Measurements from ENCODE around the gene ARL14EPL.

The ARL14EPL gene

GRCh38 chr5:116032094-116032517, at the start of gene ARL14EPL:
TSS of gene ARL14EPL (plus strand) at chr5:116032472. CDS start at chr5:116051466, 18,994 bp downstream.
- peak; percentile 68 for DNase-seq (ENCODE audit: low read depth)

DNA sequence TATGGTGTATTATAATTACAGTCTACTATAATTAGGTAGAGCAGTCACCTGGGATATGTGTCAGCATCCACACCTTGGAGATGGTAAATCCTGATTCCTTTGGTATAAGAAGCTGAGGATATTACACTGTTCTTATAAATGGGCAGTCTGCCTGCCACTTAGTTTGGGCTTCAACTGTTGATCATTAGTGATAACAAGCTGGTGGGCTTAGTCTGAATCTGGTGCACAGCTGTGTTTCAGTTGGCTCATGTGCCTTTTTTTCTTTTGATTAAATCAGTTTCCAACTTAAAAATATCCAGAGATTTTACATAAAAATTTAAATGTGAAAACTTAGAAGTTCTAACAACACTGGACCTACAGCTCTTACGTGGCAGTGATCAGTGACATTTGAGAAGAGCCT, 48.8 kb upstream of the ARL14EPL start:
- DNase-seq (ENCODE audit: low read depth), result no peak

GRCh38 chr5:115985802-115986757, 46.2 kb upstream of the ARL14EPL start:
- peak; percentile 69 for DNase-seq (ENCODE audit: low read depth)

GRCh38 chr5:115988002-115988401, 44.3 kb upstream of the ARL14EPL start:
- no peak for DNase-seq (ENCODE audit: low read depth)

DNA sequence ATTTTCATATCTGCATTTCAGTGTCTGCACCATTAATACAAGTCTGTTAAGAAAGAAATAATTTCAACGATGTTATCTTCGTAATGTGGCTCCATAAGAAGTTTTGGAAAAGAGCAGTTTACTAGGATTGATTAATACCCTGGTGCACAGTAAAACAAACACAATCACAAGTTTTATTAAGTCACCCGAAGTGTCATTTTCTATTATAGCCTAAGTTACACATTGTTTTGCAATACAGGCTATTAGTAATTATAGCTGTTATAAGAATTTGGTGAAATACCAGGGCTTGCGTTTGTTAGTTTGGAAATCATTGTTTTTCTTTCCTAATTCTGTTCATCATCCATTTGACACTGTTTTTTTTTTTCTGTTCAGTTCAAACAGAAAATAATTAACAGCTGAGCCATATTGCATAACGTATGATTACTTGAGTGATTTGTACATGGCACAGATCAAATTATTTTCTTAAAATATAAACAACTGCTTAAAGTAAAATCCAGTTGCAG, 39.4 kb upstream of the ARL14EPL start:
- DNase-seq (ENCODE audit: low read depth), result no peak

DNA sequence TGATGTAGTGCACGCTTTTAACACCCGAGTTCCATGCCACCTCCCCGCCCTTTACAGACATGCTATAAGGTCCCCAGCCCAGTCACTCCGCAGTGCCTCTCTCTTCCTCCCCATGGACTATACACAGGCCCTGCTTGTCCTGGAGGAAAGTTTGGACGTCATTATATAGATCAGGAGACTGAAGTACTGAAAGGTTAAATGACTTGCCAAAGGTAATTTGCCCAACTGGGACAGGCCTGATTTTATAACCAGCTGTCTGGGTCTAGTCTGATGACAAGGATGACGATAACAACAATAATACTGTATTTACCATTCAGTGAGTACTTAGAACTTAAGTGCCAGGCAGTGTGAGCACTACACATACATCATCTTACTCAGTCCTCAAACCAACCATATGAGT, 36.9 kb upstream of the ARL14EPL start:
- no peak for DNase-seq (ENCODE audit: low read depth)

DNA sequence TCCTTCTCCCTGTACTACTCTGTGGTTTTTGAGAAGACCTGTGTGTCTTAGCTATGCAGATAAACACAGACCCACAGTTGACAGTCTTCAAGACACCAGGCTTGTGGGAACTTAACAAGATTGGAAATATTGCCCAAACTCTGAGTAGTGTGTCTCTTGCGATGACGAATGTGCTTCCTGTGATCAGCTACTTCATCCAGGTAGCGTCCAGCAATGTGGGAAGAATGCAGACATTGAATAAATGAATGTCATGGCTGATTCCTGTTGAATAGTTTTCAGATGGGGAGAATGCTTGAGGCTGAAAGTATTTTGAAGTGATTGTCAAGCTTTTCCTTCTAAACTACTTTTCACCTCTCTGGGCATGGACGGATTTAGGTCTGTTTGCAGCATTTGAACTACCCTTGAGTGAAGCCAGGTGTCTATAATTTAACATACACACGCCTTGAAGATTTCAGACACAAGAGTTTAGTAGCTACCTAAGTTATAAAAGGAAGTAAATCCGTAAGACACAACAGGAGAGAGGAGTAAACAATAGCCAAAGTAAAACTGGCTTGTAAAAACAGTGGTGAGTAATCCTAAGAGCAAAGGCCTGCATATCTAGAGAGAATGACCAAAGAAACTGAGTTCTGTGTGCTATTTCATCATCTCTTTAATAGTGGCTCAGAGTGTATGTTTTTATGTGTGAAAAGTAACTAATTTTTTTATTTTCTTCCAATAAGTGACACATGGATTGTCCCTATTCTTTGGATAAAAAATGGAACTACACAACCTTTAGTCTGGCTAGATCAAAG, 30.0 kb upstream of the ARL14EPL start:
- peak; percentile 14 for DNase-seq (ENCODE audit: low read depth)

- DNase-seq (ENCODE audit: low read depth), result no peak
These were observed 28.0 kb upstream of the ARL14EPL start for GRCh38 chr5:116004248-116004647.

- no peak for DNase-seq (ENCODE audit: low read depth)
These were observed 22.5 kb upstream of the ARL14EPL start for GRCh38 chr5:116009806-116010205.

GRCh38 chr5:116011046-116011445, 21.2 kb upstream of the ARL14EPL start:
- no peak for DNase-seq (ENCODE audit: low read depth)

- no peak for DNase-seq (ENCODE audit: low read depth)
These were observed 19.0 kb upstream of the ARL14EPL start for GRCh38 chr5:116013207-116013785.

DNA sequence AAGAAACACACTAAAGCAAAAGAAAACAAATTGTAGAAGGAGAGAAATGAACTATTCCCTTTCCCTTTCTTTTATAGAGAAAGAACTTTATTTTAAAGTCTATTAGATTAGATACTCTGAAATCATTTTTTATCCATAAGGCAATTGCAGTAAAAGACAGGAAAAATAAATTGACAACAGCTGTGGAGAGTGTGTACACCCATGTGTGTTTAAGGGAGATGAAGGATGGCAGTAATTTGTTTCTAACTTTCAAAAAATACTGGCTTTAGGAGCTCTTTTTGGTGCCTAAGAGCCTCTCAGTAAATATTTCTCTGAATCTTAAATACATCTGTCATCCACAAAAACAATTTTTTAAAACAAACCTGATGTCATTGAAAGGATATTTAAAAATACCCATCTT, 18.3 kb upstream of the ARL14EPL start:
- DNase-seq (ENCODE audit: low read depth), result no peak

DNA sequence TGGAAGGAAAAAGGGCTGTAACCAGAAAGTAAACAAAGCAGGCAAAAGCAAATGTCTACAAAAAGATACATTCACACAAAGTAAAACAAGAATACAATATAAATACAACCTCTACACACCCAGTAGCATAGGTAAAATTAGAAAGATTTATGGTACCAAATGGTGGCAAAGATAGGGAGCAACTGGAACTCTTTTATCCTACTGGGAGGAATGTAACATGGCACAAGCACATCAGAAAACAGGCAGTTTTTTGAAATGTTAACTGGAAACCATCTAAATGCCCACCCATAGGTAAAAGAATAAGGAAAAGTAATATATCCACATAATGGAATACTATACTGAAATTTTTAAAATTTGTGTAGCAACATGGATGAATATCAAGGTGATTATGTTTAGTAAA, 8.7 kb upstream of the ARL14EPL start:
- no peak for DNase-seq (ENCODE audit: low read depth)

GRCh38 chr5:116025866-116026265, 6.4 kb upstream of the ARL14EPL start:
- DNase-seq (ENCODE audit: low read depth), result no peak

DNA sequence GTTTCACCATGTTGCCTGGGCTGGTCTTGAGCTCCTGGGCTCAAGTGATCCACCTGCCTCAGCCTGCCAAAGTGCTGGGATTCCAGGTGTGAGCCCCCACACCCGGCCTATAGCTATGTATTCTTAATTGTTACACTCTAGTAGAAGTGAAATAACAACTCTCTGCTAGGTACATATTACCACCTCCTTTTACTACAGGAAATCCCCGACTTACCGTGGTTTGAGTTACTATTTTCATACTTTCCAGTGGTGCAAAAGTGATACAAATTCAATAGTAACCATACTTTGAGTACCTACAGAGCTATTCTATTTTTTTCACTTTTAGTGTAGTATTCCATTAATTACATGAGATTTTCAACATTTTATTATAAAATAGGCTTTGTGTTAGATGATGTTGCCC, 719 bp downstream of the ARL14EPL start:
- no peak for DNase-seq (ENCODE audit: low read depth)

DNA sequence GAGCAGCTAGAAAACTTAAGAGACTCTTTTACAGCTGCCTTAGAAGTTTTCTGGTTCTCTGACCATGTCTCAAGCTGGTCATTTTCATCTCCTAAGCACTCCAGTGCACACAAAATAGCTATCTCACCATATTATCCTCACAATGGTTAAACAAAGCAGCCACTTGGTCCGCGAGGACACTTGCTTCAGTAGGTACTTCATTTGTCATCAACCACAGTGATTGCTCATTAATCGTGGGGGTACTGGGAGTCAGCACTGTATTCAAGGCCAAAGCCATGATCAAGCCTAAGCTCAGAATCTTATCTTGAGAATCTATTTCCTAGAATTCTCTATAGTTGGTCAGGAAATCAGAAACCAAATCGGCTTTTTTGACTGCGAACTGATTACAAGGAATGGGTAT, 2.9 kb downstream of the ARL14EPL start:
- DNase-seq (ENCODE audit: low read depth), result no peak

- DNase-seq (ENCODE audit: low read depth), result no peak
These were observed 5.1 kb downstream of the ARL14EPL start for GRCh38 chr5:116037236-116037822.

DNA sequence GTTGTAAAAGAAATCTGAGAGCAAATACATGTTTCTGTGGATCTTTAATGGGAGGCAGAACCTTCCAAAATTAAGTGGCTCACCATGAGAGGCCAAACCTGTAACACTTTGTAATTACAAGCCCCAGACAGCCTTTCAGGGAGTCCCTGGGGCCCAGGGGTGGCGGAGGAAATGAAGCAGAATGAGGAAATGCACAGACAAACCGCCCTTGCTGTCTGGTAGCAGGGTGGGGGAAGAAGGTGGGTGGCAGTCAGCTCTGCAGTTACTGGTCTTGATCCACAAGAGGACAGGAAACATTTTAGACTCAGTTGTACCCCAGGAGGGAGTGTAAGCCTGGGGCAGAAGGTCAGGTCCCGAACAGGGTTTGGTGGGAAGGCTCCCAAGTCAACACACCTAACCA, 6.5 kb downstream of the ARL14EPL start:
- no peak for DNase-seq (ENCODE audit: low read depth)

DNA sequence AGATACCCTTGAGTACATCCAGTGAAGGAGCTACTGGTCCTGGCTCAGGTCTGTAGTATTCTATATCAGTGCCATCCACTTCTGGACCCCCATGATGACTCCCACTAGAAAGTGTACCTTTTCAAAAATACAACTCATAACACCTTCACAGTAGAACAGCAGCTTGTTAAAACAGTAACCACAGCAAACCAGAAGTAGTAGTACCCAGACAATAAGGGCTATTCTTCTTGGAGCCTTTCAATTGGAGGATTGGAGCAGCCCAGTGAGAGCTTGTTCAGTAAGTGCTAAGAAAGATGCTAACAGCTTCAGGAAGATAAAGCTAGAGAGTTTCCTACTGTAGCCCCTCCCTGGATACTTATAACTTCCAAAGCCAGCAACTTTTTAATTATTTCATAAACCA, 10.1 kb downstream of the ARL14EPL start:
- no peak for DNase-seq (ENCODE audit: low read depth)

DNA sequence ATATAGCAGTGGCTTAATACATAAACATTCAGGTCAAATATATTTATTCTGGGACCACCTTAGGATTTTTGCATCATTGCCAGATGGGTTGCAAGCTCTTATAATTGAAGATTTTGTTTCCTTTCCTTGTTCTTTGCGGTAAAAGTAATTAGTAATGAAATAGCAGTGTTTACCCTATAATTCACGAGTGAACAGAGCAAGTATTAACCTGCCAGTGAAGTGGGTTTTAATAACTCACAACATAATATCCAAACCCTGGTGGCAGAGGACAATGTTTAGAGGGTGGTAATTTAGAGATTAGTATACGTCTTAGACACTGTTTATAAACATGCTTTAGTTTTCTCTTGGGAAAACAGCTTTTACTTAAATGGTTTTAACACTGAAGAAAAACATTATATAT, 11.8 kb downstream of the ARL14EPL start:
- no peak for DNase-seq (ENCODE audit: low read depth)

DNA sequence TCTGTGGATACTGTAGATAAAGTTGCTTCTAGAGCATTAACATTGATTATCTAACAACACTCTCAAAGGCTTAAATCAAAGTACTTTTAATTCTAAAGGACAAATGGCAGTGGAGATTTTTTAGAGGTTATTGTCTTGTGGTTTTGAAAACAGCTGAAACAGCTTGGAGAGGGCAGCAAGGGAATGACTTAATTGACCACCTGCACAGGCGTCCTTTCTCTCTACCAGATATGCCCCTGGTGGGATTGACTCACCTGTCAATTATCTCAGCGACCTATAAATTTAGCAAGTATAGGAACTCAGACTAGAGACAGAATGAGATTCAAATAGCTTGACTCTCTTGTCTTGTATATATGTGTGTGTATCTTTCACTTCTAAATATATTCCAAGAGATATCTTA, 13.5 kb downstream of the ARL14EPL start:
- DNase-seq (ENCODE audit: low read depth), result no peak

GRCh38 chr5:116046261-116046660, 14.0 kb downstream of the ARL14EPL start:
- DNase-seq (ENCODE audit: low read depth), result no peak
